Common myeloid progenitor, CD34-positive (primary cell): ENCODE data around the gene CCT6A.
"Not testable (repeated sequence)": the region's sequence is repeated elsewhere in the genome, so short reads cannot be mapped to it uniquely, and the experiment has no call there.

Experiments used
- CTCF ChIA-PET: fragments of 350-600 bp; sonication (Branson Sonifier 250); formaldehyde crosslinking; loops from one replicate; lab custom pipeline; 2021; ENCODE audit warnings: antibody characterized with exemption; lab: Charles Lee
- POLR2A ChIA-PET: fragments of 350-600 bp; sonication (Branson Sonifier 250); formaldehyde crosslinking; loops from one replicate; lab custom pipeline; 2021; ENCODE audit warnings: antibody characterized with exemption; lab: Charles Lee
- DNase-seq, 3 donors: peaks; one replicate each; pipeline versions ENCODE4 v3.0.0 to v3.0.0-alpha.2; 2013
- H3K27ac ChIP-seq, 2 experiments: 1 replicate in 1 of 2; 2 replicates in 1 of 2; pipeline ENCODE4 v1.7.0; 2013; ENCODE audit warnings: inconsistent platforms in 2 of 2, low read length in 2 of 2, mild to moderate bottlenecking in 2 of 2, low read depth in 1 of 2, moderate library complexity in 1 of 2; ENCODE audit not compliant: severe bottlenecking in 2 of 2, insufficient read depth in 1 of 2, poor library complexity in 1 of 2
- H3K27me3 ChIP-seq, 5 experiments: replicated peaks in 2 of 5; 1 replicate in 3 of 5; 2 replicates in 2 of 5; pipeline versions ENCODE4 v1.6.1 to v1.7.0; 2013; ENCODE audit warnings: low read length in 4 of 5, mild to moderate bottlenecking in 2 of 5, moderate library complexity in 2 of 5, inconsistent platforms in 1 of 5; ENCODE audit not compliant: insufficient read depth in 5 of 5, control insufficient read depth in 4 of 5
- H3K36me3 ChIP-seq, 4 experiments: 1 replicate in 2 of 4; 2 replicates in 2 of 4; pipeline versions ENCODE4 v1.6.1 to v1.7.0; 2013; ENCODE audit warnings: low read length in 3 of 4, control low read depth in 1 of 4, mild to moderate bottlenecking in 1 of 4; ENCODE audit not compliant: control insufficient read depth in 4 of 4, insufficient read depth in 4 of 4
- H3K4me1 ChIP-seq, 4 experiments: 1 replicate in 3 of 4; 2 replicates in 1 of 4; pipeline versions ENCODE4 v1.6.1 to v1.7.1; 2013; ENCODE audit warnings: low read length in 3 of 4, mild to moderate bottlenecking in 3 of 4, control low read depth in 1 of 4, inconsistent platforms in 1 of 4, moderate library complexity in 1 of 4; ENCODE audit not compliant: control insufficient read depth in 4 of 4, insufficient read depth in 4 of 4; ENCODE audit errors: control extremely low read depth in 1 of 4
- H3K4me3 ChIP-seq, 7 experiments: 1 replicate in 4 of 7; 2 replicates in 3 of 7; pipeline versions ENCODE4 v1.5.1 to v1.7.0; 2013; ENCODE audit warnings: mild to moderate bottlenecking in 7 of 7, low read length in 6 of 7, moderate library complexity in 6 of 7, inconsistent platforms in 2 of 7, low read depth in 2 of 7, control low read depth in 1 of 7; ENCODE audit not compliant: insufficient read depth in 4 of 7, control insufficient read depth in 1 of 7; ENCODE audit errors: extremely low read depth in 1 of 7
- H3K9me3 ChIP-seq, 5 experiments: 1 replicate in 4 of 5; 2 replicates in 1 of 5; pipeline versions ENCODE4 v1.6.1 to v1.7.1; 2013; ENCODE audit warnings: low read length in 4 of 5, mild to moderate bottlenecking in 2 of 5, inconsistent platforms in 1 of 5, low read depth in 1 of 5, moderate library complexity in 1 of 5; ENCODE audit not compliant: control insufficient read depth in 4 of 5, insufficient read depth in 2 of 5; ENCODE audit errors: control extremely low read depth in 1 of 5
- WGBS: methylation state at CpG from one replicate; pipeline ENCODE4 v1.1.5; 2013; ENCODE audit not compliant: insufficient coverage; 5-methylcytosine and 5-hydroxymethylcytosine counted together

CCT6A gene

DNA sequence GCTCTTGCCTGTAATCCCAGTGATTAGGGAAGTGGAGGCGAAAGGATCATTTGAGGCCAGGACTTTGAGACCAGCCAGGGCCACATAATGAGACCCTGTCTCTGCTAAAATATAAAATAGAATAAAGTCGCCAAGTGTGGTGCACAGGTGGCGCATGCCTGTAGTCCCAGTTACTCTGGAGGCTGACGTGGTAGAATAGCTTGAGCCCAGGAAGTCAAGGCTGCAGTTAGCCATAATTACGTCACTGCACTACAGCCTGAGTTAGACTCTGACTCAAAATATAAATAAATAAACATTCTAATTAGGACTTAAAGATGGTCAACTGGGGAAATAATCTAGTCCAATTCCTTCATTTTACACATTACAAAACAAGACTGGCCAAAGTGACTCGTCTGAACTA lies 53.9 kb downstream of the CCT6A start:
- peak; percentile 35 to 74 (median 68) for DNase-seq
- Histone ChIP-seq H3K27me3 (no peaks in the 10 kb centered on the region), H3K4me3 (peak overlapping the region in 6 of 7 experiments; percentile 81 to 98 (median 92)), H3K4me1 (peaks cover 10 to 23% (median 18%) of the 10 kb centered on the region in 4 experiments), H3K27ac (peak overlapping the region; percentile 80 to 94), H3K36me3 (peaks cover 11 to 36% (median 32%) of the 10 kb centered on the region in 4 experiments), H3K9me3 (peaks cover 0 to 9% (median 2%) of the 10 kb centered on the region in 5 experiments)
- 25% methylated on average over 4 of the region's 6 CpGs for WGBS
- CTCF ChIA-PET: interaction anchor here (1.0 to 1.9 kb wide), 2 partner anchors 31 to 40 kb away, joined by 3 to 10 read pairs; no protein-coding TSS in a partner anchor
- POLR2A ChIA-PET: no interaction called here

DNA sequence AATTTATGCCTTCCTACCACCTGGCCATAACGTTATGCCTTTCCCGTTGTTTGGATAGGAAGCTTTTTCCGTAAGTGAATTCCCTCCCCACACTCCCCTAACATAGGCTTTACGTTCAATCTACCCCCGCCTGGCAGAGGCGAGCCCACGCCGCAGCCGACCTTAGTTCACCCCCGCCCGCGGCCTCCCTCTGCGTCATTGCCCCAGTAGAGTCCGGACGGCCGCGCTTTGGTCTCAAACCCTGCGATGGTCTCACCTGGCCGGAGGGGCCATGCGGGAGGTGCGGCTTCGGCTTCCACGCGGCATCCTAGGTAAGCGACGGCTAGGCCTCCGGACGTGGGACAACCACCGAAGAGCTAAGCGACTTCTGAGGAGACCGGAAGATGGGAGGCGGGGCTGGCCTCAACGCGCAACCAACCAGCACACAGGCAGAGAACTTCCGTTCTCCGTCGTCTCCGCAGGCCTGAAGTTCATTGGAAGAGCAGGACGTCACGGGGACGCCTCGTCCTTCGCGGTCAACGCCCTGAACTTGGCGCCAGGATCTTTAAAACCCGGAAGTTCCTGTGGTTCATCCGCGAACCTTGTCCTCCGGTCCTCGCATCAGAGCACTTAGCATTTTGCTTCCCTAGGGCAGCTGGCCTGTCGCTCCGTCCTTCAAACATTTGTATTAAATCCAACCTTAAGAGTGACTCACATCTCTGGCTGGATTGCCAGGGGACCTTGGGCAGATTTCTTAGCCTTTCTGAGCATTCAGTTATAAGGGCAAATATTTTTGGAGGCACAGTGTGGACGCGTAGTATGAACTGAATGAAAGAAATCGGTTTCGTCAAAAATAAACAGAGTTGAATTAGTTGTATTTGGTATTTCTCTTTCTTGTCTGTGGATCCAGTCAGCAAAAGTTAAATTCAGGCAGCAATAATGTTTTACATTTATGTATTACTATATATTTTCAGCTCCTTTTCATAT lies 54.8 kb downstream of the CCT6A start, which contains the start of gene CHCHD2:
Gene CHCHD2 (minus strand): TSS at position 369 of the 966 bp plus-strand sequence. CDS start 63 bp downstream, at position 306.
- Histone ChIP-seq H3K36me3 (peaks cover 5 to 27% (median 23%) of the 10 kb centered on the region in 4 experiments), H3K27me3 (no peaks in the 10 kb centered on the region), H3K9me3 (peaks cover 0 to 9% (median 2%) of the 10 kb centered on the region in 5 experiments), H3K4me1 (peaks cover 10 to 23% (median 18%) of the 10 kb centered on the region in 4 experiments), H3K27ac (peak within 1 kb of the TSS; percentile 80 to 94), H3K4me3 (peak within 1 kb of the TSS; percentile 74 to 98 (median 92))
- ChIA-PET CTCF (interaction anchor here (1.0 to 1.9 kb wide), 2 partner anchors 32 to 41 kb away, joined by 3 to 10 read pairs; no protein-coding TSS in a partner anchor), POLR2A (no interaction called here)
- peak; percentile 99 to 100 (median 99) for DNase-seq
- WGBS: under 1% methylated on average over 47 of the region's 57 CpGs

DNA sequence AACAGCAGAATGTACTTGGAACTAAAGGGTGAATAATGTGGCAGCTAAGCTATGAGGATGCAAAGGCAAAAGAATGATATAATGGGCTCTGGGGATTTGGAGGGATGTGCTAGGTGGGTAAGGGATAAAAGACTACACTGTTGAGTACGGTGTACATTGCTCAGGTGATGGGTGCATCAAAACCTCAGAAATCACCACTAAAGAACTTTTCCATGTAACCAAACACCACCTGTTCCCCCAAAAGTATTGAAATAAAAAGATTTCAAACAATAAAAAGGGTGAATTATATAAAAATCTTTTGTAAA lies 56.3 kb downstream of the CCT6A start:
- Histone ChIP-seq H3K27me3 (no peaks in the 10 kb centered on the region), H3K27ac (peak overlapping the region in 1 of 2 experiments; percentile 94), H3K4me3 (peak overlapping the region in 1 of 7 experiments; percentile 10), H3K4me1 (peaks cover 10 to 23% (median 18%) of the 10 kb centered on the region in 4 experiments), H3K36me3 (peaks cover 3 to 14% (median 10%) of the 10 kb centered on the region in 4 experiments), H3K9me3 (peaks cover 0 to 9% (median 2%) of the 10 kb centered on the region in 5 experiments)
- WGBS: no CpG with 5 or more reads among the region's 1 CpG
- CTCF ChIA-PET: no interaction called here
- POLR2A ChIA-PET: no interaction called here
- DNase-seq: no peak

DNA sequence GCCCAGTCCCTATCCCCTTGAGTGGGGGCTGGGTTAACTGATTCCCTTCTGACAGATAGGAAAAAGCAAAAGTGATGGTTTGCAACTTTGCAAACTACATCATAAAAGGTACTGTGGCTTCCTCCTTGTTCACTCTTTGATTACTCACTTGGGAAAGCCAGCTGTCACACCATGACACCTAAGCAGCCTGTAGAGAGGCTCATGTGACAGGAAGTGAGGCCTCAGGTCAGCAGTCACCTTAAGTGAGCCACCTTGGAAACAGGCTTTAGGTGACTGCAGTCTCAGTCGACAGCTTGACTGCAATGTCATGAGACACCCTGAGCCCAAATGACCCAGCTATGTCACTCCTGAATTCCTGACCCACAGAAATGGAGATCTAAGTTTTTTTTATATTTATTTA lies 59.0 kb downstream of the CCT6A start:
- Histone ChIP-seq H3K4me1 (peaks cover 4 to 16% (median 9%) of the 10 kb centered on the region in 4 experiments), H3K4me3 (no peak overlapping the region), H3K27ac (no peak overlapping the region), H3K9me3 (peaks cover 0 to 9% (median 2%) of the 10 kb centered on the region in 5 experiments), H3K36me3 (no peaks in the 10 kb centered on the region), H3K27me3 (peaks cover 0 to 8% (median 0%) of the 10 kb centered on the region in 5 experiments)
- ChIA-PET CTCF (no interaction called here), POLR2A (interaction anchor here (0.6 kb wide), 1 partner anchor 434 kb away, joined by 4 read pairs; no protein-coding TSS in a partner anchor)
- DNase-seq: no peak
- WGBS: no CpG with 5 or more reads among the region's 1 CpG

DNA sequence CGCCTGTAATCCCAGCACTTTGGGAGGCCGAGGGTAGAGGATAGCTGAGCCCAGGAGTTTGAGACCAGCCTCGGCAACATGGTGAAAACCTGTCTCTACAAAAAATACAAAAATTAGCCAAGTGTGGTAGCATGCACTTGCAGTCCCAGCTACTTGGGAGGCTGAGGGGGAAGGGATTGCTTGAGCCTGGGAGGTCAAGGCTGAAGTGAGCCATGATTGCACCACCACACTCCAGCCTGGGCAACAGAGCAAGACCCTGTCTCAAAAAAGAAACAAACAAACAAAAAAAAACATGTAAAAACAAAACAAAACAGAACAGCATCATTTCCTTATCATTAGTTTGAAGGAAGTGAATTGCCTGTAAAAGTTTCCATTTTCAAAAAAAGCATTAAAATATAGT lies 60.7 kb downstream of the CCT6A start:
- H3K27ac ChIP-seq, H3K36me3 ChIP-seq, H3K4me1 ChIP-seq, POLR2A ChIA-PET, DNase-seq, CTCF ChIA-PET, H3K4me3 ChIP-seq: not testable (repeated sequence)
- WGBS: 100% methylated on average over 2 of the region's 3 CpGs
- H3K27me3 ChIP-seq: peaks cover 0 to 21% (median 2%) of the 10 kb centered on the region in 5 experiments
- H3K9me3 ChIP-seq: peaks cover 0 to 14% (median 5%) of the 10 kb centered on the region in 5 experiments
